Naive thymus-derived CD4-positive, alpha-beta T cell (primary cell): Measurements from ENCODE around the gene ZACN. TPM values are rescaled to one million over a fixed set of nuclear protein-coding genes. Genes with fewer than 3 reads are reported as not detected.

Experiments used
- ATAC-seq: fragments of 150-1000 bp; cut with Tn5 transposase; 2 replicates; pipeline ENCODE4 v1.10.0; 2021; ENCODE audit warnings: mild to moderate bottlenecking, moderate library complexity
- CTCF ChIA-PET: fragments of 350-600 bp; sonication (Branson Sonifier 250); formaldehyde crosslinking; loops from one replicate; lab custom pipeline; 2021; ENCODE audit warnings: antibody characterized with exemption; lab: Charles Lee
- POLR2A ChIA-PET: fragments of 350-600 bp; sonication (Branson Sonifier 250); formaldehyde crosslinking; loops from one replicate; lab custom pipeline; 2021; ENCODE audit warnings: antibody characterized with exemption, inconsistent platforms; lab: Charles Lee
- DNase-seq, 9 donors: peaks; one replicate each; pipeline versions ENCODE4 v3.0.0 to v3.0.0-alpha.2; 2020 to 2022; ENCODE audit warnings: mixed read lengths in 1 of 9
- H3K27ac ChIP-seq: one replicate; pipeline ENCODE4 v1.7.0; 2013; ENCODE audit warnings: mild to moderate bottlenecking, low read depth, low read length, moderate library complexity
- H3K27me3 ChIP-seq, 2 donors: one replicate each; pipeline ENCODE4 v1.7.0; 2013; ENCODE audit warnings: low read length in 2 of 2, mild to moderate bottlenecking in 2 of 2, moderate library complexity in 2 of 2; ENCODE audit not compliant: control insufficient read depth in 2 of 2, insufficient read depth in 2 of 2
- H3K36me3 ChIP-seq, 3 experiments: 1 replicate in 2 of 3; 2 replicates in 1 of 3; pipeline ENCODE4 v1.7.0; 2013; ENCODE audit warnings: low read length in 3 of 3, mild to moderate bottlenecking in 3 of 3, moderate library complexity in 1 of 3; ENCODE audit not compliant: insufficient read depth in 3 of 3, control insufficient read depth in 2 of 3
- H3K4me1 ChIP-seq, 2 donors: one replicate each; pipeline ENCODE4 v1.7.0; 2013; ENCODE audit warnings: low read length in 2 of 2, mild to moderate bottlenecking in 2 of 2, moderate library complexity in 1 of 2; ENCODE audit not compliant: control insufficient read depth in 2 of 2, insufficient read depth in 2 of 2
- H3K4me3 ChIP-seq: 2 replicates; pipeline ENCODE4 v1.7.0; 2013; ENCODE audit warnings: mild to moderate bottlenecking, low read length
- H3K9me3 ChIP-seq, 3 experiments: 1 replicate in 2 of 3; 2 replicates in 1 of 3; pipeline ENCODE4 v1.7.0; 2013; ENCODE audit warnings: low read length in 3 of 3; ENCODE audit not compliant: control insufficient read depth in 2 of 3
- H3K27ac Mint-ChIP-seq, 9 donors: one replicate each; pipeline ENCODE4 v1.8.0; 2020 to 2022; ENCODE audit warnings: mixed read lengths in 9 of 9, mild to moderate bottlenecking in 8 of 9, moderate library complexity in 5 of 9, inconsistent platforms in 2 of 9
- H3K27me3 Mint-ChIP-seq, 5 donors: one replicate each; pipeline ENCODE4 v1.8.0; 2021 to 2022; ENCODE audit warnings: mixed read lengths in 5 of 5, mild to moderate bottlenecking in 1 of 5
- H3K36me3 Mint-ChIP-seq, 5 donors: one replicate each; pipeline ENCODE4 v1.8.0; 2020 to 2022; ENCODE audit warnings: mixed read lengths in 5 of 5, mild to moderate bottlenecking in 3 of 5, inconsistent platforms in 1 of 5
- H3K4me1 Mint-ChIP-seq, 7 donors: one replicate each; pipeline ENCODE4 v1.8.0; 2020 to 2022; ENCODE audit warnings: mixed read lengths in 7 of 7, mild to moderate bottlenecking in 3 of 7, inconsistent platforms in 1 of 7
- H3K4me3 Mint-ChIP-seq, 10 donors: one replicate each; pipeline ENCODE4 v1.8.0; 2020 to 2022; ENCODE audit warnings: mild to moderate bottlenecking in 10 of 10, mixed read lengths in 10 of 10, moderate library complexity in 6 of 10, inconsistent platforms in 2 of 10
- H3K9me3 Mint-ChIP-seq, 11 donors: one replicate each; pipeline ENCODE4 v1.8.0; 2020 to 2022; ENCODE audit warnings: mixed read lengths in 11 of 11, mild to moderate bottlenecking in 4 of 11, inconsistent platforms in 1 of 11, moderate library complexity in 1 of 11
- intact Hi-C, 2 donors: fragments of 100-400 bp; cut with micrococcal nuclease; formaldehyde crosslinking; loops; one replicate each; pipeline ENCODE4 v1.15.1; 2023
- microRNA-seq: library from miRNA; unstranded; fragments of <30 nt; microRNA quantifications from one replicate; pipeline ENCODE4 v1.2.0, GENCODE V29; 2022; ENCODE audit warnings: borderline microRNAs expressed
- polyA plus RNA-seq, 2 donors: library from polyadenylated mRNA; unstranded; fragments of 300-500 nt; fragmentation: Illumina TruSeq; gene quantifications; one replicate each; pipeline ENCODE4 v1.2.3, GENCODE V29; 2021
- total RNA-seq, 6 experiments: library from RNA in 5 of 6; stranded (reverse) in 5 of 6; gene quantifications; 1 replicate in 5 of 6; 2 replicates in 1 of 6; pipeline ENCODE4 v1.2.3 and lab custom pipeline; 2021 to 2026

ZACN gene
- total and polyA plus RNA-seq, 7 experiments from 2014 or later: 0.24 to 4.6 (median 0.72) TPM; not detected in 1

DNA sequence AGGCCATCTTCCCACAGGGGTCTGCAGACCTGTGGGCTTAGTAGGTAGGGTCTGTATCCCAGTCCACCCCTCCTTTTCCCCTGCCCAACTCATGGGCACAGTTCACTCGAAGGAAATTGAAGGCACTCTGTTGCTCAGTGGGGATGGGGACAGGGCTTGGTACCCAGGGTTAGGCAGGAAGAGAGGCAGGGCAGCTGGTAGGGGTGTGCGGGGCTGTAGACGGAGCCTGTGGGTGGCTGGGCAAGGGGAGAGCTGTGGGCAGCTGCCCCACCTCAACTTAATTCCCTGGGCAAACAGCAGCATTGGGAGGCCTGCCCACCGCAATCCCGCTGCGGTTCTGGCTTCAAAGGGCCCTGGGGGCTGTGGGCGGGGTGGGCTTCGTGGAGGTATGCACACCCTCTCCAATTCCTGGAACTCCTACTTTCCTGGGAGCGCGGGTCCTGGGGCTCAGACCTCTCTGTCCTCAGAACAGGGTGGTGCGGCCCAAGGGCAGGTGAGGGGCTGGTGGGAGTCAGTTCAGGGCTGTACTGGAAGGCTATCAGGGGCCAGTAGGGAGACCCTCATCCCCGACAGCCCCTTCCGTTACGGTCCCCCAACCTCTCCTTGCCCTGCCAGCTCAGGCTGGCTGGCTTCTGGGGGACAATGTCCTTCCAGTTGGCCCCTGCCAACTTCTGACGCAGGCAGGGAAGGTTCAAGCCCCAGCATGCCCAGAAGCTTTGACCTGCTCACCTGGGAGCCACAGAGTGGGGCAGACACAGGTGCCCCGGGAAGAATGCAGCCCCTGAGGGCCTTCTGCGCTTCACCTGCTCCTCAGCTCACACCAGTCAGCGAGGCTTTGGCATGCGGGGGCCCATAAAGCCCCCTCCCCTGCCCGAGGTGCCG lies 53.0 kb downstream of the ZACN start:
- CTCF ChIA-PET: interaction anchor here (0.6 to 4.5 kb wide), 6 partner anchors 9 to 148 kb away, joined by 3 to 19 read pairs (median 8); no protein-coding TSS in a partner anchor
- Histone ChIP-seq H3K36me3 (no peaks in the 10 kb centered on the region), H3K4me1 (peaks cover 0 to 17% of the 10 kb centered on the region in 2 donors), H3K4me3 (no peak overlapping the region), H3K27me3 (no peaks in the 10 kb centered on the region), H3K27ac (no peak overlapping the region), H3K9me3 (no peaks in the 10 kb centered on the region)
- Mint-ChIP-seq H3K4me1 (peaks cover 19 to 26% (median 22%) of the 10 kb centered on the region in 7 donors), H3K4me3 (no peak overlapping the region), H3K36me3 (no peaks in the 10 kb centered on the region), H3K9me3 (no peaks in the 10 kb centered on the region), H3K27ac (peak overlapping the region in 3 of 9 donors; percentile 14 to 71 (median 17)), H3K27me3 (peaks cover 0 to 2% (median 0%) of the 10 kb centered on the region in 5 donors)
- DNase-seq (no peak), ATAC-seq (no peak)
- intact Hi-C loops: no loop called here
- POLR2A ChIA-PET: interaction anchor here (1.1 to 5.3 kb wide), 3 partner anchors 13 to 168 kb away, joined by 3 to 35 read pairs (median 4); no protein-coding TSS in a partner anchor

Small RNAs within 50 kb of the gene (microRNA-seq; reads per million reads assigned to microRNA genes)
- gene MIR6868: 8.8 reads per million, percentile 17 among the genes with 10 or more reads in this experiment

Other genes with a start within 250 kb of the ZACN start
- gene UNC13D, start 234.8 kb upstream of the ZACN start, total RNA-seq: 100 to 1,000 TPM; 145 to 201 (median 152) TPM
- 10 to 100 TPM; 44.5 to 83.3 TPM for gene UNC13D, start 234.8 kb upstream of the ZACN start, polyA plus RNA-seq
- 100 to 1,000 TPM in 3 of 5 experiments, 10 to 100 TPM in 2; 87.7 to 159 (median 112) TPM for gene WBP2, start 223.8 kb upstream of the ZACN start, total RNA-seq
- gene WBP2, start 223.8 kb upstream of the ZACN start, polyA plus RNA-seq: 10 to 100 TPM; 84.8 to 99.4 TPM
- gene TRIM47, start 200.6 kb upstream of the ZACN start, total RNA-seq: 10 to 100 TPM in 1 of 5 experiments, 1 to 10 TPM in 4; 2.5 to 25.6 (median 8.7) TPM
- 1 to 10 TPM; 6.3 to 7.7 TPM for gene TRIM47, start 200.6 kb upstream of the ZACN start, polyA plus RNA-seq
- 10 to 100 TPM; 20.9 to 37.7 (median 29.6) TPM for gene TRIM65, start 182.2 kb upstream of the ZACN start, total RNA-seq
- 10 to 100 TPM; 14.9 to 29.6 TPM for gene TRIM65, start 182.2 kb upstream of the ZACN start, polyA plus RNA-seq
- 100 to 1,000 TPM in 4 of 5 experiments, 10 to 100 TPM in 1; 81.0 to 154 (median 128) TPM for gene MRPL38, start 174.3 kb upstream of the ZACN start, total RNA-seq
- gene MRPL38, start 174.3 kb upstream of the ZACN start, polyA plus RNA-seq: 10 to 100 TPM; 64.6 to 72.2 TPM
- 10 to 100 TPM; 19.9 to 48.1 (median 29.0) TPM for gene FBF1, start 138.1 kb upstream of the ZACN start, total RNA-seq
- 1 to 10 TPM; 2.5 to 7.2 TPM for gene FBF1, start 138.1 kb upstream of the ZACN start, polyA plus RNA-seq
- 10 to 100 TPM; 22.8 to 35.0 (median 33.5) TPM for gene ACOX1, start 100.0 kb upstream of the ZACN start, total RNA-seq
- 10 to 100 TPM; 12.5 to 25.5 TPM for gene ACOX1, start 100.0 kb upstream of the ZACN start, polyA plus RNA-seq
- gene TEN1, start 99.9 kb upstream of the ZACN start, total RNA-seq: 10 to 100 TPM; 13.1 to 20.1 (median 13.8) TPM
- 10 to 100 TPM; 12.8 to 16.0 TPM for gene TEN1, start 99.9 kb upstream of the ZACN start, polyA plus RNA-seq
- 1 to 10 TPM; 6.9 to 9.9 (median 9.1) TPM for gene CDK3, start 78.3 kb upstream of the ZACN start, total RNA-seq
- under 1 TPM; 0.28 to 0.55 TPM for gene CDK3, start 78.3 kb upstream of the ZACN start, polyA plus RNA-seq
- 1 to 10 TPM in 2 of 5 experiments, under 1 TPM in 3; 0.07 to 2.7 (median 0.39) TPM for gene EVPL, start 51.9 kb upstream of the ZACN start, total RNA-seq
- under 1 TPM in 1 of 2 donors, not detected in 1; 0.08 TPM for gene EVPL, start 51.9 kb upstream of the ZACN start, polyA plus RNA-seq
- 100 to 1,000 TPM in 1 of 5 experiments, 10 to 100 TPM in 4; 70.8 to 105 (median 91.9) TPM for gene SRP68, start 6.7 kb upstream of the ZACN start, total RNA-seq
- 10 to 100 TPM; 69.6 to 94.0 TPM for gene SRP68, start 6.7 kb upstream of the ZACN start, polyA plus RNA-seq
- 1 to 10 TPM in 2 of 5 experiments, not detected in 3; 1.0 to 1.2 TPM for gene GALR2, start 4.4 kb upstream of the ZACN start, total RNA-seq
- under 1 TPM in 1 of 2 donors, not detected in 1; 0.13 TPM for gene GALR2, start 4.4 kb upstream of the ZACN start, polyA plus RNA-seq
- 100 to 1,000 TPM; 112 to 204 (median 160) TPM for gene EXOC7, start 24.6 kb downstream of the ZACN start, total RNA-seq
- 10 to 100 TPM; 46.6 to 73.3 TPM for gene EXOC7, start 24.6 kb downstream of the ZACN start, polyA plus RNA-seq
- 1 to 10 TPM in 4 of 5 experiments, under 1 TPM in 1; 0.29 to 2.2 (median 1.4) TPM for gene FOXJ1, start 62.1 kb downstream of the ZACN start, total RNA-seq
- gene FOXJ1, start 62.1 kb downstream of the ZACN start, polyA plus RNA-seq: 1 to 10 TPM in 1 of 2 donors, under 1 TPM in 1; 0.27 to 1.0 TPM
- gene RNF157, start 161.3 kb downstream of the ZACN start, total RNA-seq: 10 to 100 TPM; 49.2 to 96.3 (median 50.8) TPM
- gene RNF157, start 161.3 kb downstream of the ZACN start, polyA plus RNA-seq: 10 to 100 TPM; 10.4 to 17.3 TPM
- gene UBALD2, start 186.2 kb downstream of the ZACN start, total RNA-seq: 100 to 1,000 TPM; 103 to 263 (median 241) TPM
- 10 to 100 TPM in 1 of 2 donors, 1 to 10 TPM in 1; 6.9 to 11.1 TPM for gene UBALD2, start 186.2 kb downstream of the ZACN start, polyA plus RNA-seq
- gene QRICH2, start 229.1 kb downstream of the ZACN start, total RNA-seq: 1 to 10 TPM; 2.1 to 6.8 (median 4.0) TPM
- gene QRICH2, start 229.1 kb downstream of the ZACN start, polyA plus RNA-seq: under 1 TPM; 0.09 to 0.71 TPM